Brain microvascular endothelial cell (primary cell): Measurements from ENCODE around the gene PSMG3.
A peak's percentile ranks its signal among the peaks of the same experiment; 100 is the strongest.

Experiments
- DNase-seq: peaks from one replicate; pipeline ENCODE4 v3.0.0-alpha.2; 2020
- H3K27ac ChIP-seq: fragments of 250-450 bp; sonication (Bioruptor Pico); 2 replicates; pipeline ENCODE4 v1.5.1; 2020; ENCODE audit warnings: mild to moderate bottlenecking, moderate library complexity
- H3K27me3 ChIP-seq: fragments of 250-450 bp; sonication (Bioruptor Pico); replicated peaks from 2 replicates; pipeline ENCODE4 v1.5.1; 2020; ENCODE audit warnings: mild to moderate bottlenecking
- H3K36me3 ChIP-seq: fragments of 250-450 bp; sonication (Bioruptor Pico); replicated peaks from 2 replicates; pipeline ENCODE4 v1.5.1; 2020; ENCODE audit warnings: mild to moderate bottlenecking
- H3K4me3 ChIP-seq: 2 replicates; pipeline ENCODE4 v1.5.1; 2011; ENCODE audit warnings: low read depth, mild to moderate bottlenecking, control low read depth, low read length, moderate library complexity
- in situ Hi-C: cut with HindIII; loops from 2 replicates; pipeline ENCODE4 v1.10.0; 2017; ENCODE audit warnings: low sequenced_read_pairs, low pct_ligation_motif_present
- TF ChIP-seq, protein P1 (sequence below): IDR thresholded peaks from 2 replicates; pipeline ENCODE4 v1.5.1; 2011; ENCODE audit warnings: low read depth, mild to moderate bottlenecking, moderate library complexity, low read length, control low read depth, inconsistent platforms; ENCODE audit errors: missing control alignments

Gene PSMG3

DNA sequence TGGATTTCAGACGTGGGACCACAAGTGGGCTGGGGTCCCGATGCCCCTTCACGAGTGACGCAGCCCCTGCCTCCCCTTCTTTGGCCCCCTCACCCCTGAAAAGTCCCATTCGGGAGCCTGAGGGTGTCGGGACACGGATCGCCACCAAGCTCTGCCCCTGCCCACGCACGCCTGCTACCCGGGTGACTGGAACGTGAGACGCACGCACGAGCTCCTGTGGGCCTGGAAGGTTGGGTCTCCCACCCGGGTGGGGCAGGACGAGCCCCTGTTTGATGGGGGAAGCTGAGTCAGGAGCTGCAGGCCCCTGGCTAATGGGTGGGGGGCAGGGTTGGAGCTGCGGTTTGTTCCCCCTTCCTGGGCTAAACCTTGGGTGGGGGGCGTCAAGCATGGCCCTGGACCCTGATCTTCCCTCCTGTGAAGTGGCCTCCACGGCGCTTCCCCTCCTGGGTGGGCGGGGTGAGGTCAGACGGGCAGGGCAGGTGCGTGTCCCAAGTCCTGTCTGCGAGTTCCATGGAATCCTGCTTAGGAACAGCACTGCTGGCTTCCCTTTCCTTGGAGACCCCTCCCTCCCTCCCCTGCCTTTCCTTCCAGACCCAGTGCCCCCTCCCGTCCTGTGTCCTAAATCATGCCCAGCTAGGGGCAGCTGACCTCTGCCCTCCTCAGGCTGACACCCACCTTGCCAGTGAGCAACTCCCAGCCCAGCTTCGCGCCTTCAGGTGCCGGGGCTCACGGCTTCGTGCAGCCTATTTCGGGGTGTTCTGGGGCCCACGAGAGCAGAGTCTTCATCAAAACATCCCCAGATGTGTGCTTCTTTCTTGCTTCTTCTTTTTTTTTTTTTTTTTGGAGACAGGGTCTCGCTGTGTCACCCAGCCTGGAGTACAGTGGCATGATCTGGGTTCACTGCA lies 8.5 kb downstream of the PSMG3 start:
- in situ Hi-C loops, result no loop called here
- Histone ChIP-seq H3K27me3 (no peaks in the 10 kb centered on the region), H3K4me3 (no peak overlapping the region), H3K27ac (no peak overlapping the region), H3K36me3 (no peaks in the 10 kb centered on the region)
- TF ChIP-seq, protein P1, sequence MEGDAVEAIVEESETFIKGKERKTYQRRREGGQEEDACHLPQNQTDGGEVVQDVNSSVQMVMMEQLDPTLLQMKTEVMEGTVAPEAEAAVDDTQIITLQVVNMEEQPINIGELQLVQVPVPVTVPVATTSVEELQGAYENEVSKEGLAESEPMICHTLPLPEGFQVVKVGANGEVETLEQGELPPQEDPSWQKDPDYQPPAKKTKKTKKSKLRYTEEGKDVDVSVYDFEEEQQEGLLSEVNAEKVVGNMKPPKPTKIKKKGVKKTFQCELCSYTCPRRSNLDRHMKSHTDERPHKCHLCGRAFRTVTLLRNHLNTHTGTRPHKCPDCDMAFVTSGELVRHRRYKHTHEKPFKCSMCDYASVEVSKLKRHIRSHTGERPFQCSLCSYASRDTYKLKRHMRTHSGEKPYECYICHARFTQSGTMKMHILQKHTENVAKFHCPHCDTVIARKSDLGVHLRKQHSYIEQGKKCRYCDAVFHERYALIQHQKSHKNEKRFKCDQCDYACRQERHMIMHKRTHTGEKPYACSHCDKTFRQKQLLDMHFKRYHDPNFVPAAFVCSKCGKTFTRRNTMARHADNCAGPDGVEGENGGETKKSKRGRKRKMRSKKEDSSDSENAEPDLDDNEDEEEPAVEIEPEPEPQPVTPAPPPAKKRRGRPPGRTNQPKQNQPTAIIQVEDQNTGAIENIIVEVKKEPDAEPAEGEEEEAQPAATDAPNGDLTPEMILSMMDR, result no peak
- DNase-seq, result no peak

DNA sequence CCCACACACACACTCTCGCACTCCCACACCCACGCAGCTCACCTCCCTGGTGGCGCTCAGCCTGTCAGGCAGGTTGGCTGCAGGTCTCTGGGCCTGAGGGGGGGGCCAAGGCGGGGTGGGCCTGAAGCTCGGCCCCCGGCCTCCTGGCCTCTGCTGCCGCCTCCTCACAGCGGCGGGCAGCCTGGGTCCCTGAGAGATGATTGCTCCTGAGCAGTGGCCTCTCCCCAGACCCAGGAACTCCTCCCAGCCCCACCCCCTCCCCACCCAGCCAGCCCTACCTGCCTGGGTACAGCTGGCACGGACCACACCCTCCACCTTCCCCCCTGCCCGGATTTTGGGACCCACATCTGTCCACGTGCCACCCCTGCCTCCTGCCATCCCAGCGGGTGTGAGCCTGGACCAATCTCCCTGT lies 9.2 kb downstream of the PSMG3 start:
- H3K4me3 ChIP-seq, result no peak overlapping the region
- H3K27ac ChIP-seq, result no peak overlapping the region
- TF ChIP-seq, protein P1, result no peak
- H3K36me3 ChIP-seq, result no peaks in the 10 kb centered on the region
- H3K27me3 ChIP-seq, result no peaks in the 10 kb centered on the region
- in situ Hi-C loops, result no loop called here
- no peak for DNase-seq

DNA sequence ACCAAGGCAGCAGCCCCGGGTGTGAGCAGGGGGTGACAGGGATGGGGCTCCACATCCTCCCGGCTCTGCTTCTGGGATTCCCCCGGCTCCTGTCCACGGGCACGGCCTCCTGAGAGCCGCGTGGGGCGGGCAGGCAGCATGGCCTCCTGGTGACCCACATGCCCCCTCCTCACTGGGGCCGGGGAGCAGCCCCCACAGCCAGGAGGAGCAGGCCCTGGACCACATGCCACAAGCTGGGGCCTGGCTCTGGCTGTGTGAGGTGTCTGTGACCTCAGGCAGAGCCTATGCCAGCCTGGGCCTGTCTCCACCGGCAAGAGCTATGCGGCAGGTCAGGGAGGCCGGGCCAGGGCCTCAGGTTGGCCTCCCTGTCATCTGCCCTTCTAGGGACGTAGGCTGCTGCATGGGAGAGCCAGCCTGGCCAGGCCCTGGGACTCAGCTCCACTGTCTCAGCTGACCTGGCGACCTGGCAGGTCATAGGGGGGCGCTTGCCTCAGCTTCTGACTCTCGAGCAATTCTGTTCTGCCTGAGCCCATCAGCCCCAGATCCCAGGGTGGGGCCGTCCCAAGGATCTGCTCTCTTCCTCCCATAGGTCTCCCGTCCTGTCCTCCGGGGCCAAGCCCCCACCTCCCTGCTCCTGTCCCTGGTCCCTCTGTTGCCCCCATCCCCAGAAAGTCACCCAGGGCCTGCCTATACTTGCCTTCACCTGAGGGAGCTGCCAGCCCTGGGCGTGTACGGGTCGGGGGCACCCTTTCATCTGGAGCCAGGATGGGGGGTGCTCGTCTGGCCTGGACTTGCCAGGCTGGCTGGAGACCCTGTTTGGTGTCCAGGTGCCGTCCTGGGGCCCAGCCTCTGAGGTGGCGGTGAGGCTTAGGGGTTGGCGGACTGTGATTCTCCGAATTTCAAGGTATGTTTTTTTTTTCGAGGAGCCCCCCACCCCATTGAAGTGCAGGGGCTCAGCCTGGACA lies 9.9 kb downstream of the PSMG3 start:
- in situ Hi-C loops, result no loop called here
- Histone ChIP-seq H3K36me3 (no peaks in the 10 kb centered on the region), H3K27ac (no peak overlapping the region), H3K27me3 (no peaks in the 10 kb centered on the region), H3K4me3 (no peak overlapping the region)
- DNase-seq, result no peak
- TF ChIP-seq, protein P1, result no peak

DNA sequence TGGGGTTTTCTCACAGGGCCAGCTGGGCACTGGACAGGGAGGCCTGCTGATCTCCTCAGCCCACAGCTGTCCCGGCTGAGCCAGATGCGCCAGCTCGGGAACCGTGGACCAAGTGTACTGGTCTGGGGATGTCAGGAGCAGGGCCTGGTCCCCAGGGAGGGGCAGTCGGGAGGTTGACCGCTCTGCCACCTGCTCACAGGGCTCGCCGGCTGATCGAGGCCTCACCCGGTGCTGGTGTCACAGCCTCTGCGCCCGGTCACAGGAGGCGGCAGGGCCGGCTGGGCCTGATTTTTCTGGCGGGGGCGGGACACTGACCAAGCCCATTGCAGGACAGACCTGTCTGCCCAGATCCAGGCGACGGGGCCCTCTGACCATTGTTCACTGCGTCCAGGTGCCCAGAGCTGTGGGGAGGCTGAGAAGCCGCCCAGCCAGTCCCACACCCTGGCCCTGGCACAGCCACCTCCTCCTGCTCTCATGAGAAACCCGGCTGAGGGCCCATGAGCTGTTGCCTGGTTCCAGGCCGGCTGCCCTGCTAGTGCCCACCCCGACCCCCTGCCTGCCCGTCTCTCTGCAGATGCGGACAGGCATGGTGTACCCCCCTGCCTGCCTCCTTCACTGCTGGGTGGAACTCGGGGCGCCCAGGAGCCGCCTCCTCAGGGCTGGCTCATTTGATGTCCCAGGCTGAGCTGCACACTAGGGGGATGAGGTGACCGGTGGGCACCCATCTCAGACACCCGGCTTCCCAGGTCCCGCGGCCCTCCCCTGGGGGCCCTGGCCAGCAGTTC lies 10.8 kb downstream of the PSMG3 start:
- DNase-seq, result no peak
- in situ Hi-C loops, result no loop called here
- H3K4me3 ChIP-seq, result no peak overlapping the region
- no peaks in the 10 kb centered on the region for H3K36me3 ChIP-seq
- H3K27me3 ChIP-seq, result no peaks in the 10 kb centered on the region
- no peak overlapping the region for H3K27ac ChIP-seq
- TF ChIP-seq, protein P1, result no peak

DNA sequence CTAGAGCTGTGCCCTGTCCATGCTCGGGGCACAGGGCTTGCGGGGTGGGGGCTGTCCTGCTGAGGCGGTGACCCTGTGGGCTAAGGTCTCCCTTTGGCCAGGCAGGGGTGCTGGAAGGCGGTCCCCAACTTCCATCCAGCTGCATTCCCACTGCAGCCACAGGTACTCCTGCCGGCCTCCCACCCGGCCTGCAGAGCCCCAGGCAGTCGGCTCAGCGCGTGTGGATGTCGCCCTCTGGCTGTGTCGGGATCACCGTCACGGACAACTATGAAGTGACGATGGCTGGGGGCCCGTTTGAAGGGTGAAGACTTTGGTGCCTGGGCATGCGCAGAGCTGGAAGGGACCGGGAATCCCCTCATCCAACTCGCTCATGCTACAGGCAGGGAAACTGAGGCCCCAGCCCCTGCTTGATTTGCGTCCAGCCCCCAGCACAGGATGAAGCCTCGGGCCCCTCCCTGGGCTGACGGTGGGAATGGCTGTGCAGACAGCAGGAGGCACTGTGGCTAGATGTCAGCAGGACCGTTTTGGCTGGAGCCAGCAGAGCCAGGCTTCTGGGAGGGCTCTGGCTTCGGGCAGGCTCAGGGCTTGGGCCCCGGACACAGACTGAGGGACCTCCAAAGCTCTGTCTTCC lies 11.5 kb downstream of the PSMG3 start:
- no peak overlapping the region for H3K4me3 ChIP-seq
- no peak overlapping the region for H3K27ac ChIP-seq
- in situ Hi-C loops, result no loop called here
- no peak for DNase-seq
- no peaks in the 10 kb centered on the region for H3K36me3 ChIP-seq
- TF ChIP-seq, protein P1, result peak; percentile 54
- no peaks in the 10 kb centered on the region for H3K27me3 ChIP-seq
